NCI-H345 treated with DMSO at 0.1 percent for 48 hours (cell line): Measurements from ENCODE around the gene CNDP1.
A peak's percentile ranks its signal among the peaks of the same experiment; 100 is the strongest.

Experiments used
- DNase-seq: peaks from one replicate; lab custom pipeline; 2025; ENCODE audit not compliant: unreplicated experiment; lab: John Stamatoyannopoulos, UW

The CNDP1 gene

GRCh38 chr18:74622072-74622471 is 87.8 kb downstream of the CNDP1 start:
- no peak for DNase-seq

GRCh38 chr18:74623047-74623816 is 88.9 kb downstream of the CNDP1 start:
- no peak for DNase-seq

GRCh38 chr18:74624466-74624865 is 90.2 kb downstream of the CNDP1 start:
- no peak for DNase-seq

- DNase-seq, result peak; percentile 12
These were observed 90.9 kb downstream of the CNDP1 start for GRCh38 chr18:74625157-74625556.

GRCh38 chr18:74626049-74626874 is 92.0 kb downstream of the CNDP1 start:
- DNase-seq, result no peak

GRCh38 chr18:74630804-74631203 is 96.5 kb downstream of the CNDP1 start:
- no peak for DNase-seq

- no peak for DNase-seq
These were observed 96.9 kb downstream of the CNDP1 start for GRCh38 chr18:74631212-74631611.

- no peak for DNase-seq
These were observed 97.5 kb downstream of the CNDP1 start for GRCh38 chr18:74631623-74632350.

- no peak for DNase-seq
These were observed 98.0 kb downstream of the CNDP1 start for GRCh38 chr18:74632351-74632679.

- DNase-seq, result no peak
These were observed 98.6 kb downstream of the CNDP1 start for GRCh38 chr18:74632856-74633255.

- DNase-seq, result no peak
These were observed 99.5 kb downstream of the CNDP1 start for GRCh38 chr18:74633652-74634352.

GRCh38 chr18:74635224-74635975 is 101.1 kb downstream of the CNDP1 start:
- DNase-seq, result no peak
